Tibial nerve (tissue), 3 donors: ENCODE data around the gene SVIL.

Experiments used
- CTCF ChIP-seq, 5 experiments: fragments of 200-600 bp in 3 of 5; fragments of 450-650 bp in 2 of 5; sonication (generic) in 3 of 5; IDR thresholded peaks; one replicate each; pipeline ENCODE4 v1.5.1; 2016 to 2019; ENCODE audit warnings: antibody characterized with exemption in 5 of 5, mild to moderate bottlenecking in 3 of 5, moderate library complexity in 2 of 5
- POLR2A ChIP-seq, 2 donors: fragments of 450-650 bp; IDR thresholded peaks; one replicate each; pipeline ENCODE4 v1.6.1; 2017; ENCODE audit warnings: antibody characterized with exemption in 2 of 2, mild to moderate bottlenecking in 2 of 2, moderate library complexity in 2 of 2

- TF ChIP-seq CTCF (IDR thresholded peaks at IDR 0.05) (no peak), POLR2A (IDR thresholded peaks at IDR 0.05) (no peak)
These were observed 87.9 kb downstream of the SVIL start for GRCh38 chr10:29546773-29547313.
